Endodermal cell (in vitro differentiated cells): Measurements from ENCODE around the gene ALKBH5. TPM values are rescaled to one million over a fixed set of nuclear protein-coding genes. Genes with fewer than 3 reads are reported as not detected.

Experiments used
- DNase-seq: peaks from one replicate; pipeline ENCODE4 v3.0.0-alpha.2; 2017
- H3K27ac ChIP-seq: 2 replicates; pipeline ENCODE4 v1.5.1; 2013; ENCODE audit warnings: mild to moderate bottlenecking, low read depth, low read length, moderate library complexity
- H3K27me3 ChIP-seq: 2 replicates; pipeline ENCODE4 v1.6.1; 2013; ENCODE audit warnings: mild to moderate bottlenecking, low read length, moderate library complexity; ENCODE audit not compliant: insufficient read depth, control insufficient read depth, poor library complexity, severe bottlenecking
- H3K36me3 ChIP-seq: 2 replicates; pipeline ENCODE4 v1.7.0; 2013; ENCODE audit warnings: mild to moderate bottlenecking, low read length, moderate library complexity; ENCODE audit not compliant: control insufficient read depth, insufficient read depth
- H3K4me1 ChIP-seq: one replicate; pipeline ENCODE4 v1.7.0; 2013; ENCODE audit warnings: low read length; ENCODE audit not compliant: control insufficient read depth, insufficient read depth
- H3K4me3 ChIP-seq: 2 replicates; pipeline ENCODE4 v1.5.1; 2013; ENCODE audit warnings: mild to moderate bottlenecking, low read length, moderate library complexity
- H3K9ac ChIP-seq: 2 replicates; pipeline ENCODE4 v1.6.1; 2013; ENCODE audit warnings: mild to moderate bottlenecking, low read length, moderate library complexity; ENCODE audit not compliant: poor library complexity, severe bottlenecking; ENCODE audit errors: extremely low read depth
- H3K9me3 ChIP-seq: 2 replicates; pipeline ENCODE4 v1.6.1; 2013; ENCODE audit warnings: mild to moderate bottlenecking, low read length, moderate library complexity; ENCODE audit not compliant: control insufficient read depth
- H3K27ac Mint-ChIP-seq: 2 replicates; pipeline ENCODE4 v1.8.0; 2020; ENCODE audit warnings: mixed read lengths
- H3K27me3 Mint-ChIP-seq: 2 replicates; pipeline ENCODE4 v1.8.0; 2021; ENCODE audit warnings: mild to moderate bottlenecking, mixed read lengths; ENCODE audit not compliant: insufficient read depth
- H3K36me3 Mint-ChIP-seq: 2 replicates; pipeline ENCODE4 v1.8.0; 2020; ENCODE audit warnings: low read depth, mixed read lengths
- H3K4me1 Mint-ChIP-seq: 2 replicates; pipeline ENCODE4 v1.8.0; 2020; ENCODE audit warnings: mixed read lengths
- H3K4me3 Mint-ChIP-seq: 2 replicates; pipeline ENCODE4 v1.8.0; 2020; ENCODE audit warnings: mild to moderate bottlenecking, moderate library complexity, mixed read lengths
- H3K9me3 Mint-ChIP-seq: 2 replicates; pipeline ENCODE4 v1.8.0; 2020; ENCODE audit warnings: mild to moderate bottlenecking, mixed read lengths
- WGBS, 2 experiments: methylation state at CpG; one replicate each; pipeline versions ENCODE4 v1.1.5 to v1.1.7; 2013; ENCODE audit warnings: missing lambda C conversion rate in 2 of 2, mixed read lengths in 1 of 2; ENCODE audit not compliant: insufficient coverage in 1 of 2, insufficient read length in 1 of 2; 5-methylcytosine and 5-hydroxymethylcytosine counted together
- total RNA-seq, 2 donors: library from RNA; stranded (reverse); fragmentation: NEBNext Ultra II Directional in 1 of 2; extraction: Animal tissue kit (Norgen Biotek cat#: 25700) in 1 of 2; gene quantifications; 2 replicates in 1 of 2; 3 replicates in 1 of 2; pipeline ENCODE4 v1.2.1, GENCODE V29; 2021
- TF ChIP-seq, protein P1 (sequence below): fragments of 200-600 bp; sonication (generic); conservative IDR thresholded peaks from 2 replicates; pipeline ENCODE4 v1.5.0; 2021; ENCODE audit warnings: antibody characterized with exemption, mild to moderate bottlenecking

Gene ALKBH5
- total RNA-seq, 2 donors from 2014 or later, result 64.1 to 80.9 TPM

DNA sequence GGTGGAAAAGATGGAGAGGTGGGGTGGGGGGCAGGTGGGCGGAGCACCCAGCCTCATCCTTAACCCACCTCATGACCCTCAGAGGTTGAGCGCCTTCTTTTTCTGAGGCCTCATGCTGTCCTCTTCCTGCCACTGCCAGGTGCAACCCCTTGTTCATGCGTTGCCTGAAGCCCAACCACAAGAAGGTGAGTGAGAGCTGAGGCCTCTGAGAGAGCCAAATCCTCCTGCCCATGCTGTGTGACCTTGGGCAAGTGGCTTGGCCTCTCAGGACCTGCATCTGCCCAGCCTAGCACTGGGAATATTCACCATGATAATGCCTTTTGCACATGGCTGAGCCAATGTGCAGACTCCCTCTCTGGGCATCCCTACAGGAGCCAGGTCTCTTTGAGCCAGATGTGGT, 43.0 kb upstream of the ALKBH5 start:
- TF ChIP-seq, protein P1, sequence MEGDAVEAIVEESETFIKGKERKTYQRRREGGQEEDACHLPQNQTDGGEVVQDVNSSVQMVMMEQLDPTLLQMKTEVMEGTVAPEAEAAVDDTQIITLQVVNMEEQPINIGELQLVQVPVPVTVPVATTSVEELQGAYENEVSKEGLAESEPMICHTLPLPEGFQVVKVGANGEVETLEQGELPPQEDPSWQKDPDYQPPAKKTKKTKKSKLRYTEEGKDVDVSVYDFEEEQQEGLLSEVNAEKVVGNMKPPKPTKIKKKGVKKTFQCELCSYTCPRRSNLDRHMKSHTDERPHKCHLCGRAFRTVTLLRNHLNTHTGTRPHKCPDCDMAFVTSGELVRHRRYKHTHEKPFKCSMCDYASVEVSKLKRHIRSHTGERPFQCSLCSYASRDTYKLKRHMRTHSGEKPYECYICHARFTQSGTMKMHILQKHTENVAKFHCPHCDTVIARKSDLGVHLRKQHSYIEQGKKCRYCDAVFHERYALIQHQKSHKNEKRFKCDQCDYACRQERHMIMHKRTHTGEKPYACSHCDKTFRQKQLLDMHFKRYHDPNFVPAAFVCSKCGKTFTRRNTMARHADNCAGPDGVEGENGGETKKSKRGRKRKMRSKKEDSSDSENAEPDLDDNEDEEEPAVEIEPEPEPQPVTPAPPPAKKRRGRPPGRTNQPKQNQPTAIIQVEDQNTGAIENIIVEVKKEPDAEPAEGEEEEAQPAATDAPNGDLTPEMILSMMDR, result no peak
- DNase-seq, result no peak
- Mint-ChIP-seq H3K9me3 (no peaks in the 10 kb centered on the region), H3K27me3 (peaks cover 3% of the 10 kb centered on the region), H3K4me3 (no peak overlapping the region), H3K4me1 (peaks cover 5% of the 10 kb centered on the region), H3K27ac (no peak overlapping the region), H3K36me3 (no peaks in the 10 kb centered on the region)
- Histone ChIP-seq H3K36me3 (no peaks in the 10 kb centered on the region), H3K27ac (no peak overlapping the region), H3K9ac (no peak overlapping the region), H3K27me3 (no peaks in the 10 kb centered on the region), H3K9me3 (no peaks in the 10 kb centered on the region), H3K4me3 (no peak overlapping the region), H3K4me1 (peaks cover 4% of the 10 kb centered on the region)
- 94% methylated on average over 3 of the region's 3 CpGs; no CpG with 5 or more reads in 1 of the 2 experiments for WGBS, 2 experiments

- Histone ChIP-seq H3K4me1 (peaks cover 4% of the 10 kb centered on the region), H3K27ac (no peak overlapping the region), H3K4me3 (no peak overlapping the region), H3K9ac (no peak overlapping the region), H3K27me3 (no peaks in the 10 kb centered on the region), H3K36me3 (no peaks in the 10 kb centered on the region), H3K9me3 (no peaks in the 10 kb centered on the region)
- TF ChIP-seq, protein P1, result peak; percentile 81
- Mint-ChIP-seq H3K27me3 (peaks cover 10% of the 10 kb centered on the region), H3K27ac (no peak overlapping the region), H3K4me1 (peaks cover 5% of the 10 kb centered on the region), H3K4me3 (no peak overlapping the region), H3K9me3 (no peaks in the 10 kb centered on the region), H3K36me3 (no peaks in the 10 kb centered on the region)
- WGBS, 2 experiments, result 57 to 60% methylated on average over 9 of the region's 9 CpGs
- no peak for DNase-seq
Measured at GRCh38 chr17:18141210-18141803, 42.3 kb upstream of the ALKBH5 start.

GRCh38 chr17:18142417-18142816, 41.2 kb upstream of the ALKBH5 start:
- H3K27me3 ChIP-seq, result no peaks in the 10 kb centered on the region
- DNase-seq, result no peak
- H3K27ac ChIP-seq, result no peak overlapping the region
- no peaks in the 10 kb centered on the region for H3K36me3 ChIP-seq
- Mint-ChIP-seq H3K9me3 (no peaks in the 10 kb centered on the region), H3K4me3 (no peak overlapping the region), H3K4me1 (peaks cover 5% of the 10 kb centered on the region), H3K27me3 (peaks cover 10% of the 10 kb centered on the region), H3K27ac (no peak overlapping the region), H3K36me3 (no peaks in the 10 kb centered on the region)
- H3K9ac ChIP-seq, result no peak overlapping the region
- H3K4me1 ChIP-seq, result peaks cover 4% of the 10 kb centered on the region
- TF ChIP-seq, protein P1, result no peak
- no peaks in the 10 kb centered on the region for H3K9me3 ChIP-seq
- WGBS, 2 experiments, result 97 to 98% methylated on average over 3 of the region's 3 CpGs
- H3K4me3 ChIP-seq, result no peak overlapping the region
